ENCODE measurements around the gene GJB5. TPM values are rescaled to one million over a fixed set of nuclear protein-coding genes. Genes with fewer than 3 reads are reported as not detected.

Gene GJB5
- total and polyA plus RNA-seq, 10 of the 15 experiments (the other 5 are each of a cell fraction or from before 2014, with no cell fraction given), result not detected

DNA sequence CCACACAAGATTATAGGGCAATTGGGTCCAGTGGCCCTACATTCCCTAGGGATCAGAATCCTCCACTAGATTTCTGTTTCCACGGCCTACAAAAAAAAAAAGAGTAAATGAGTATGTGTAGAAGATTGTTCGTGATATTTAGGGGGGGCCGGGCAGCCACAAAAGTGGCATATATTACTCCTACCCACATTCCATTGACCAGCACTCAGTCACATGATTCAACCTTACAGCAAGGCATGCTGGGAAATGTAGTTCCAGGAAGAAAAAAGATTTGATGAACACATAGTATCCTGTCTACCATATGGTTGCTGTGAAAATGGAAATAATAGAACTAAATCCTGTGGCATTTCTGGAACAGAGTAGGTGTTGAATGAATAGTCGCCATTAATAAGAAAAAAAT, 43.4 kb upstream of the GJB5 start (continued):
- TF ChIP-seq, protein P1, sequence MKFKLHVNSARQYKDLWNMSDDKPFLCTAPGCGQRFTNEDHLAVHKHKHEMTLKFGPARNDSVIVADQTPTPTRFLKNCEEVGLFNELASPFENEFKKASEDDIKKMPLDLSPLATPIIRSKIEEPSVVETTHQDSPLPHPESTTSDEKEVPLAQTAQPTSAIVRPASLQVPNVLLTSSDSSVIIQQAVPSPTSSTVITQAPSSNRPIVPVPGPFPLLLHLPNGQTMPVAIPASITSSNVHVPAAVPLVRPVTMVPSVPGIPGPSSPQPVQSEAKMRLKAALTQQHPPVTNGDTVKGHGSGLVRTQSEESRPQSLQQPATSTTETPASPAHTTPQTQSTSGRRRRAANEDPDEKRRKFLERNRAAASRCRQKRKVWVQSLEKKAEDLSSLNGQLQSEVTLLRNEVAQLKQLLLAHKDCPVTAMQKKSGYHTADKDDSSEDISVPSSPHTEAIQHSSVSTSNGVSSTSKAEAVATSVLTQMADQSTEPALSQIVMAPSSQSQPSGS (IDR thresholded peaks at IDR 0.05; ENCODE audit: low read length), result no peak
- TF ChIP-seq BRCA1 (IDR thresholded peaks at IDR 0.05; ENCODE audit: low read depth, low read length) (no peak), JUND (IDR thresholded peaks at IDR 0.05; ENCODE audit: low read depth, low read length) (no peak), BMI1 (IDR thresholded peaks at IDR 0.05; ENCODE audit: borderline replicate concordance) (no peak), ATF7 (IDR thresholded peaks at IDR 0.05; ENCODE audit: low read depth) (no peak), SP1 (IDR thresholded peaks at IDR 0.05; ENCODE audit: low read depth, low read length) (no peak), HCFC1 (IDR thresholded peaks at IDR 0.05; ENCODE audit: low read length) (peak; percentile 43), DPF2 (IDR thresholded peaks at IDR 0.05) (no peak), NFXL1 (IDR thresholded peaks at IDR 0.05; ENCODE audit: borderline replicate concordance) (no peak)
- TF ChIP-seq, protein P2, sequence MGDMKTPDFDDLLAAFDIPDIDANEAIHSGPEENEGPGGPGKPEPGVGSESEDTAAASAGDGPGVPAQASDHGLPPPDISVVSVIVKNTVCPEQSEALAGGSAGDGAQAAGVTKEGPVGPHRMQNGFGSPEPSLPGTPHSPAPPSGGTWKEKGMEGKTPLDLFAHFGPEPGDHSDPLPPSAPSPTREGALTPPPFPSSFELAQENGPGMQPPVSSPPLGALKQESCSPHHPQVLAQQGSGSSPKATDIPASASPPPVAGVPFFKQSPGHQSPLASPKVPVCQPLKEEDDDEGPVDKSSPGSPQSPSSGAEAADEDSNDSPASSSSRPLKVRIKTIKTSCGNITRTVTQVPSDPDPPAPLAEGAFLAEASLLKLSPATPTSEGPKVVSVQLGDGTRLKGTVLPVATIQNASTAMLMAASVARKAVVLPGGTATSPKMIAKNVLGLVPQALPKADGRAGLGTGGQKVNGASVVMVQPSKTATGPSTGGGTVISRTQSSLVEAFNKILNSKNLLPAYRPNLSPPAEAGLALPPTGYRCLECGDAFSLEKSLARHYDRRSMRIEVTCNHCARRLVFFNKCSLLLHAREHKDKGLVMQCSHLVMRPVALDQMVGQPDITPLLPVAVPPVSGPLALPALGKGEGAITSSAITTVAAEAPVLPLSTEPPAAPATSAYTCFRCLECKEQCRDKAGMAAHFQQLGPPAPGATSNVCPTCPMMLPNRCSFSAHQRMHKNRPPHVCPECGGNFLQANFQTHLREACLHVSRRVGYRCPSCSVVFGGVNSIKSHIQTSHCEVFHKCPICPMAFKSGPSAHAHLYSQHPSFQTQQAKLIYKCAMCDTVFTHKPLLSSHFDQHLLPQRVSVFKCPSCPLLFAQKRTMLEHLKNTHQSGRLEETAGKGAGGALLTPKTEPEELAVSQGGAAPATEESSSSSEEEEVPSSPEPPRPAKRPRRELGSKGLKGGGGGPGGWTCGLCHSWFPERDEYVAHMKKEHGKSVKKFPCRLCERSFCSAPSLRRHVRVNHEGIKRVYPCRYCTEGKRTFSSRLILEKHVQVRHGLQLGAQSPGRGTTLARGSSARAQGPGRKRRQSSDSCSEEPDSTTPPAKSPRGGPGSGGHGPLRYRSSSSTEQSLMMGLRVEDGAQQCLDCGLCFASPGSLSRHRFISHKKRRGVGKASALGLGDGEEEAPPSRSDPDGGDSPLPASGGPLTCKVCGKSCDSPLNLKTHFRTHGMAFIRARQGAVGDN (IDR thresholded peaks at IDR 0.05), result no peak
- TF ChIP-seq, protein P3, sequence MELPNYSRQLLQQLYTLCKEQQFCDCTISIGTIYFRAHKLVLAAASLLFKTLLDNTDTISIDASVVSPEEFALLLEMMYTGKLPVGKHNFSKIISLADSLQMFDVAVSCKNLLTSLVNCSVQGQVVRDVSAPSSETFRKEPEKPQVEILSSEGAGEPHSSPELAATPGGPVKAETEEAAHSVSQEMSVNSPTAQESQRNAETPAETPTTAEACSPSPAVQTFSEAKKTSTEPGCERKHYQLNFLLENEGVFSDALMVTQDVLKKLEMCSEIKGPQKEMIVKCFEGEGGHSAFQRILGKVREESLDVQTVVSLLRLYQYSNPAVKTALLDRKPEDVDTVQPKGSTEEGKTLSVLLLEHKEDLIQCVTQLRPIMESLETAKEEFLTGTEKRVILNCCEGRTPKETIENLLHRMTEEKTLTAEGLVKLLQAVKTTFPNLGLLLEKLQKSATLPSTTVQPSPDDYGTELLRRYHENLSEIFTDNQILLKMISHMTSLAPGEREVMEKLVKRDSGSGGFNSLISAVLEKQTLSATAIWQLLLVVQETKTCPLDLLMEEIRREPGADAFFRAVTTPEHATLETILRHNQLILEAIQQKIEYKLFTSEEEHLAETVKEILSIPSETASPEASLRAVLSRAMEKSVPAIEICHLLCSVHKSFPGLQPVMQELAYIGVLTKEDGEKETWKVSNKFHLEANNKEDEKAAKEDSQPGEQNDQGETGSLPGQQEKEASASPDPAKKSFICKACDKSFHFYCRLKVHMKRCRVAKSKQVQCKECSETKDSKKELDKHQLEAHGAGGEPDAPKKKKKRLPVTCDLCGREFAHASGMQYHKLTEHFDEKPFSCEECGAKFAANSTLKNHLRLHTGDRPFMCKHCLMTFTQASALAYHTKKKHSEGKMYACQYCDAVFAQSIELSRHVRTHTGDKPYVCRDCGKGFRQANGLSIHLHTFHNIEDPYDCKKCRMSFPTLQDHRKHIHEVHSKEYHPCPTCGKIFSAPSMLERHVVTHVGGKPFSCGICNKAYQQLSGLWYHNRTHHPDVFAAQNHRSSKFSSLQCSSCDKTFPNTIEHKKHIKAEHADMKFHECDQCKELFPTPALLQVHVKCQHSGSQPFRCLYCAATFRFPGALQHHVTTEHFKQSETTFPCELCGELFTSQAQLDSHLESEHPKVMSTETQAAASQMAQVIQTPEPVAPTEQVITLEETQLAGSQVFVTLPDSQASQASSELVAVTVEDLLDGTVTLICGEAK (IDR thresholded peaks at IDR 0.05; ENCODE audit: borderline replicate concordance), result no peak
- TF ChIP-seq, protein P4, sequence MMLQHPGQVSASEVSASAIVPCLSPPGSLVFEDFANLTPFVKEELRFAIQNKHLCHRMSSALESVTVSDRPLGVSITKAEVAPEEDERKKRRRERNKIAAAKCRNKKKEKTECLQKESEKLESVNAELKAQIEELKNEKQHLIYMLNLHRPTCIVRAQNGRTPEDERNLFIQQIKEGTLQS (IDR thresholded peaks at IDR 0.05; ENCODE audit: borderline replicate concordance, extremely low read depth, low read depth, low read length), result peak; percentile 24; the same call in 1 of the 2 replicates

Measured in GM12878 (cell line).